Measurements from ENCODE around the gene DCTN2.

- no peak for TF ChIP-seq POLR2A (IDR thresholded peaks at IDR 0.05)
- TF ChIP-seq CTCF (IDR thresholded peaks at IDR 0.05), result no peak
Measured at GRCh38 chr12:57553343-57554202, 6.6 kb upstream of the DCTN2 start.

Data from thyroid gland (tissue), 4 donors.